Measurements from ENCODE around the gene HSD17B12. TPM values are rescaled to one million over a fixed set of nuclear protein-coding genes. Genes with fewer than 3 reads are reported as not detected.

The HSD17B12 gene
- total and polyA plus RNA-seq, 2 experiments from 2014 or later = 128 to 168 TPM

DNA sequence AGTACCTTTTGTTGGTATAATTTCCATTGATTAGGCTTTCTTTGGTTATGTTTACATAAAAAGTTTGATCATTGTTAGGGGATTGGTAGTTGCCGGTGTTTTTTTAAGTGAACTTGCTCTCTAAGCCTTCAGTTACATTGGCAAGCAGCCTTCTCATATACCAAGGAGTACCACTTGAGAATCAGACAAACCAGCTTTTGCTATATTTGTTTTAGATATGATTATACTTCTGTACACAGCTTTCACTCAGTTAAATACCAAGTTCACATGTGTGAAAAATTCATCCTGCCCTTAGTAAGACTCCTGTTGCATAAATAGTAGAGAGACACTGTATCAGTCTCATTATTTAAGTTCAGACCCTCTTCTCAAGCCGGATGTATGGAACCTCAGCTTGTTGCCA lies 222.5 kb downstream of the HSD17B12 start:
- TF ChIP-seq ZNF114 (CRISPR knock-in tag; IDR thresholded peaks at IDR 0.05) = no peak
- TF ChIP-seq, protein P1, sequence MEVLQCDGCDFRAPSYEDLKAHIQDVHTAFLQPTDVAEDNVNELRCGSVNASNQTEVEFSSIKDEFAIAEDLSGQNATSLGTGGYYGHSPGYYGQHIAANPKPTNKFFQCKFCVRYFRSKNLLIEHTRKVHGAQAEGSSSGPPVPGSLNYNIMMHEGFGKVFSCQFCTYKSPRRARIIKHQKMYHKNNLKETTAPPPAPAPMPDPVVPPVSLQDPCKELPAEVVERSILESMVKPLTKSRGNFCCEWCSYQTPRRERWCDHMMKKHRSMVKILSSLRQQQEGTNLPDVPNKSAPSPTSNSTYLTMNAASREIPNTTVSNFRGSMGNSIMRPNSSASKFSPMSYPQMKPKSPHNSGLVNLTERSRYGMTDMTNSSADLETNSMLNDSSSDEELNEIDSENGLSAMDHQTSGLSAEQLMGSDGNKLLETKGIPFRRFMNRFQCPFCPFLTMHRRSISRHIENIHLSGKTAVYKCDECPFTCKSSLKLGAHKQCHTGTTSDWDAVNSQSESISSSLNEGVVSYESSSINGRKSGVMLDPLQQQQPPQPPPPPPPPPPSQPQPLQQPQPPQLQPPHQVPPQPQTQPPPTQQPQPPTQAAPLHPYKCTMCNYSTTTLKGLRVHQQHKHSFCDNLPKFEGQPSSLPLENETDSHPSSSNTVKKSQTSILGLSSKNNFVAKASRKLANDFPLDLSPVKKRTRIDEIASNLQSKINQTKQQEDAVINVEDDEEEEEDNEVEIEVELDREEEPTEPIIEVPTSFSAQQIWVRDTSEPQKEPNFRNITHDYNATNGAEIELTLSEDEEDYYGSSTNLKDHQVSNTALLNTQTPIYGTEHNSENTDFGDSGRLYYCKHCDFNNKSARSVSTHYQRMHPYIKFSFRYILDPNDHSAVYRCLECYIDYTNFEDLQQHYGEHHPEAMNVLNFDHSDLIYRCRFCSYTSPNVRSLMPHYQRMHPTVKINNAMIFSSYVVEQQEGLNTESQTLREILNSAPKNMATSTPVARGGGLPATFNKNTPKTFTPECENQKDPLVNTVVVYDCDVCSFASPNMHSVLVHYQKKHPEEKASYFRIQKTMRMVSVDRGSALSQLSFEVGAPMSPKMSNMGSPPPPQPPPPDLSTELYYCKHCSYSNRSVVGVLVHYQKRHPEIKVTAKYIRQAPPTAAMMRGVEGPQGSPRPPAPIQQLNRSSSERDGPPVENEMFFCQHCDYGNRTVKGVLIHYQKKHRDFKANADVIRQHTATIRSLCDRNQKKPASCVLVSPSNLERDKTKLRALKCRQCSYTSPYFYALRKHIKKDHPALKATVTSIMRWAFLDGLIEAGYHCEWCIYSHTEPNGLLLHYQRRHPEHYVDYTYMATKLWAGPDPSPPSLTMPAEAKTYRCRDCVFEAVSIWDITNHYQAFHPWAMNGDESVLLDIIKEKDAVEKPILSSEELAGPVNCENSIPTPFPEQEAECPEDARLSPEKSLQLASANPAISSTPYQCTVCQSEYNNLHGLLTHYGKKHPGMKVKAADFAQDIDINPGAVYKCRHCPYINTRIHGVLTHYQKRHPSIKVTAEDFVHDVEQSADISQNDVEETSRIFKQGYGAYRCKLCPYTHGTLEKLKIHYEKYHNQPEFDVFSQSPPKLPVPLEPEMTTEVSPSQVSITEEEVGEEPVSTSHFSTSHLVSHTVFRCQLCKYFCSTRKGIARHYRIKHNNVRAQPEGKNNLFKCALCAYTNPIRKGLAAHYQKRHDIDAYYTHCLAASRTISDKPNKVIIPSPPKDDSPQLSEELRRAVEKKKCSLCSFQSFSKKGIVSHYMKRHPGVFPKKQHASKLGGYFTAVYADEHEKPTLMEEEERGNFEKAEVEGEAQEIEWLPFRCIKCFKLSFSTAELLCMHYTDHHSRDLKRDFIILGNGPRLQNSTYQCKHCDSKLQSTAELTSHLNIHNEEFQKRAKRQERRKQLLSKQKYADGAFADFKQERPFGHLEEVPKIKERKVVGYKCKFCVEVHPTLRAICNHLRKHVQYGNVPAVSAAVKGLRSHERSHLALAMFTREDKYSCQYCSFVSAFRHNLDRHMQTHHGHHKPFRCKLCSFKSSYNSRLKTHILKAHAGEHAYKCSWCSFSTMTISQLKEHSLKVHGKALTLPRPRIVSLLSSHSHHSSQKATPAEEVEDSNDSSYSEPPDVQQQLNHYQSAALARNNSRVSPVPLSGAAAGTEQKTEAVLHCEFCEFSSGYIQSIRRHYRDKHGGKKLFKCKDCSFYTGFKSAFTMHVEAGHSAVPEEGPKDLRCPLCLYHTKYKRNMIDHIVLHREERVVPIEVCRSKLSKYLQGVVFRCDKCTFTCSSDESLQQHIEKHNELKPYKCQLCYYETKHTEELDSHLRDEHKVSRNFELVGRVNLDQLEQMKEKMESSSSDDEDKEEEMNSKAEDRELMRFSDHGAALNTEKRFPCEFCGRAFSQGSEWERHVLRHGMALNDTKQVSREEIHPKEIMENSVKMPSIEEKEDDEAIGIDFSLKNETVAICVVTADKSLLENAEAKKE (CRISPR knock-in tag; IDR thresholded peaks at IDR 0.05) = no peak
- no peaks in the 10 kb centered on the region for H3K27me3 Mint-ChIP-seq (ENCODE audit: insufficient read depth, low read depth, poor library complexity)
- H3K4me3 Mint-ChIP-seq = no peak overlapping the region
- peaks cover 16% of the 10 kb centered on the region for H3K36me3 Mint-ChIP-seq (ENCODE audit: low read depth)
- Histone ChIP-seq H3K4me3 (no peak overlapping the region), H3K79me2 (replicated peaks; ENCODE audit: insufficient read depth) (no peaks in the 10 kb centered on the region), H3K9me2 (ENCODE audit: insufficient read depth) (no peaks in the 10 kb centered on the region), H3K4me1 (ENCODE audit: insufficient read depth) (no peaks in the 10 kb centered on the region), H4K20me1 (replicated peaks; ENCODE audit: insufficient read depth) (no peaks in the 10 kb centered on the region), H3K36me3 (ENCODE audit: insufficient read depth) (no peaks in the 10 kb centered on the region), H3K27ac (ENCODE audit: low read depth) (no peak overlapping the region), H3K27me3 (ENCODE audit: insufficient read depth) (no peaks in the 10 kb centered on the region), H2AFZ (no peak overlapping the region), H3K4me2 (no peak overlapping the region), H3F3A (replicated peaks; ENCODE audit: low read depth) (no peaks in the 10 kb centered on the region)
- no peak for ATAC-seq
- H3K27ac Mint-ChIP-seq = no peak overlapping the region
- DNase-seq (ENCODE audit: low spot score) = no peak
- H3K9me3 Mint-ChIP-seq = no peaks in the 10 kb centered on the region
- H3K4me1 Mint-ChIP-seq = no peaks in the 10 kb centered on the region

DNA sequence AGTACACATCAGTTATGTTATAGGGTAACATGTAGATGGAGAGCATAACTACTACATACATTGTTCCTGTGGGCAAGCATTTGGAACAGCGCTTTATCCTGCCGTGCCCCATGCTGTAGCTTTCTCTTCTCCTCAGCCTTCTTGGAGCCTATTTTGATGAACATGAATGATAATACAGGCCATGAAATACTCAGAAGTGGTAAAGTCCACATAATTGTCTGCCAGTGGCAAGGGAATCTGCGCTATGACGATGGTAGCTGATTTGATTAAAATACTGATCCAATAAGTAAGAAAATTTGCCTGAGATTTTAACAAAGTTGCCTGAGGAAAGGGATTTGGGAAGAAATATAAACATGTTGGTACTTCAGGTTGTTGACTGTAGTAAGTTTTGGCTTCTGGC lies 223.4 kb downstream of the HSD17B12 start:
- TF ChIP-seq JUNB (IDR thresholded peaks at IDR 0.05; ENCODE audit: unreplicated experiment) (no peak), NANOG (IDR thresholded peaks at IDR 0.05; ENCODE audit: borderline replicate concordance) (no peak), ZNF114 (CRISPR knock-in tag; IDR thresholded peaks at IDR 0.05) (no peak), POLR2AphosphoS5 (IDR thresholded peaks at IDR 0.05; ENCODE audit: low read depth) (no peak), STAT1 (IDR thresholded peaks at IDR 0.05; ENCODE audit: unreplicated experiment) (no peak)
- TF ChIP-seq, protein P2, sequence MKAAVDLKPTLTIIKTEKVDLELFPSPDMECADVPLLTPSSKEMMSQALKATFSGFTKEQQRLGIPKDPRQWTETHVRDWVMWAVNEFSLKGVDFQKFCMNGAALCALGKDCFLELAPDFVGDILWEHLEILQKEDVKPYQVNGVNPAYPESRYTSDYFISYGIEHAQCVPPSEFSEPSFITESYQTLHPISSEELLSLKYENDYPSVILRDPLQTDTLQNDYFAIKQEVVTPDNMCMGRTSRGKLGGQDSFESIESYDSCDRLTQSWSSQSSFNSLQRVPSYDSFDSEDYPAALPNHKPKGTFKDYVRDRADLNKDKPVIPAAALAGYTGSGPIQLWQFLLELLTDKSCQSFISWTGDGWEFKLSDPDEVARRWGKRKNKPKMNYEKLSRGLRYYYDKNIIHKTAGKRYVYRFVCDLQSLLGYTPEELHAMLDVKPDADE (IDR thresholded peaks at IDR 0.05) = no peak
- no peak overlapping the region for H3K4me2 ChIP-seq
- H3F3A ChIP-seq (replicated peaks; ENCODE audit: low read depth) = no peaks in the 10 kb centered on the region
- Mint-ChIP-seq H3K27ac (no peak overlapping the region), H3K27me3 (ENCODE audit: insufficient read depth, low read depth, poor library complexity) (no peaks in the 10 kb centered on the region), H3K9me3 (no peaks in the 10 kb centered on the region), H3K4me3 (no peak overlapping the region), H3K36me3 (ENCODE audit: low read depth) (peaks cover 7% of the 10 kb centered on the region; the same call in 2 of the 3 replicates), H3K4me1 (no peaks in the 10 kb centered on the region)
- H3K9me2 ChIP-seq (ENCODE audit: insufficient read depth) = no peaks in the 10 kb centered on the region
- no peaks in the 10 kb centered on the region for H3K79me2 ChIP-seq (replicated peaks; ENCODE audit: insufficient read depth)
- ATAC-seq = no peak
- H3K36me3 ChIP-seq (ENCODE audit: insufficient read depth) = no peaks in the 10 kb centered on the region
- H3K27ac ChIP-seq (ENCODE audit: low read depth) = no peak overlapping the region
- H2AFZ ChIP-seq = no peak overlapping the region
- H3K27me3 ChIP-seq (ENCODE audit: insufficient read depth) = no peaks in the 10 kb centered on the region
- DNase-seq (ENCODE audit: low spot score) = no peak
- no peaks in the 10 kb centered on the region for H3K4me1 ChIP-seq (ENCODE audit: insufficient read depth)
- no peaks in the 10 kb centered on the region for H4K20me1 ChIP-seq (replicated peaks; ENCODE audit: insufficient read depth)
- H3K4me3 ChIP-seq = no peak overlapping the region

All from GM23338 (cell line).